ENCODE results near the gene CLPX.
"Not testable (repeated sequence)": the region's sequence is repeated elsewhere in the genome, so short reads cannot be mapped to it uniquely, and the experiment has no call there.

Gene CLPX

DNA sequence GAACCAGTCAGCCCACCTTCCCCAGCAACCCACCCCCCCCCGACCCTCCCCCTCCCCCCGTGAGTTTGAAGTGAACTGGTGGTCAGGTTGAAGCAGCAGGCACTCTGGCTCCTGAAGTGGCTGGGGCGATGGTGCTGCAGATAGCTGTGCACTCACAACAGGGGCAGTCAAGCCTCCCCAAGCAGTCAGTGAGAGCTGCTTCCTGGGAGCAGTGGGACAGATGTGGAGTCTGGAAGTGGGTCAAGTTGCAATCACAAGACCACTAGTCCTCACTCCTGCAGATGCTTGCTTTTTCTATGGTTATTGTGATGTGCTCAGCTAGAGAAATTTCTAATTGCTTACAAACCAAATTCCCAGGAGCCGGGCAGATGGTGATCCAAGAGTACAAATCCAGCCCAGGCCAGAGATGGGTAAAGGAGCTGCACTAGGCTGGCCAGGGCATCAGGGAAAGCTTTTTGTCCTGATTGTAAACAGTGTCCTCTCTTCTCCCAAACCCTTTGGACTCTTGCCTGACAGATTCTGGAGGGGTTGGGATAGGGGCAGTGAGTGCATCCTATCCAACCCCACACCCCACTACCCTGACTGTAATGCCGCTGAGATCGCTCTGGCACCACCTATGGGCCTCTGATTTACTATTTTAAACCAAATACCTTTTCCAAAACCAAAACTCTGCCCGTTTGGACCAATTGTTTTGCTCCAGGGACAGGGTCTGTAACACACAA lies 9.8 kb upstream of the CLPX start:
- Mint-ChIP-seq H3K9me3 (no peaks in the 10 kb centered on the region), H3K4me3 (no peak overlapping the region), H3K36me3 (ENCODE audit: low read depth) (no peaks in the 10 kb centered on the region), H3K27ac (no peak overlapping the region), H3K27me3 (no peaks in the 10 kb centered on the region), H3K4me1 (ENCODE audit: low read depth) (peaks cover 3% of the 10 kb centered on the region)
- no peak for DNase-seq

DNA sequence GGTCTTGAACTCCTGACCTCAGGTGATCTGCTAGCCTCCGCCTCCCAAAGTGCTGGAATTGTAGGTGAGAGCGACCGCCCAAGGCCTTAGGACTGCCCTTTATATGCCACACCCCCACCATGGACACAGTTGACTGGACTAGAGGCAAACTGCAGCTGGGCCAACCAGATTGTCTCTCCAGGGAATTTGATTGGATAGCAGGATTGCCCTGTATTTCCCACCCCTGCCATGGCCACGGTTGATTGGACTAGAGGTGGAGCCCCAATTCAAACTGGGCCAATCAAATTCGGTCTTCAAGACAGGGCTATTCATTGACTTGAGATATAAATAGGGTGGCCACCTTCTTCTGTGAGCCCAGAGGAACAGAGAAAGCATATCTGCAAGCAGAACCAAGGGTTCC lies 6.9 kb upstream of the CLPX start:
- H3K27ac Mint-ChIP-seq = no peak overlapping the region
- peaks cover 3% of the 10 kb centered on the region for H3K4me1 Mint-ChIP-seq (ENCODE audit: low read depth)
- DNase-seq = no peak

DNA sequence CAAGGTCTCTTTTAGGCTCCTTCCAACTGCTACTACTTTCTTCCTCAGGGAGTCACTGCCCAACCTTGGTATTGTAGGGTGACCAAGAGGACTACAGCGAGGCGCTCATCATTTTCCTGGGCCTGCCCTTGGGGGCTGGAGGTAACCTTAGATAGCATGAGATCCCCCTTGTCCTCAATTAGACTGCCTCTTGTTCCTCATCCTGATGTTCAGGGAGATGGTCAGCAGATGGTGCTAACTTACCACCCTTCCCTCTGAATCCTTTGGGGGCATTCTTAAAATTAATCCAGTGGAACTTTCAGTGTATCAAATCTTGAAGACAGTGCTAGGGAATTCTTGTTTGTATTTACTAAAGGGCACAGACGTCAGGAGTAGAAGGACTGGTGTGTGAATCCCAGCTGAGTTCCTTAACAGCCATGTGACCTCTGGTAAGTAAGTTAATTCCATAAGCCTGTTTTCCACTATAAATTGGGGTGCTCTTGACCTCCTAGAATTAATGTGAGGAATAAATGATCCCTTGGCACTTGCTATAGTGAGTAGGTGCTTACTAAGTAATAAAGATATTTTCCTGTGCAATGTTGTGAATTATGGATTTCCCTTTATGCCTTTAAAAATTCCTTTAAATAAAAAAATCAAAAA lies 4.1 kb upstream of the CLPX start:
- no peaks in the 10 kb centered on the region for H3K9me3 Mint-ChIP-seq
- H3K27me3 Mint-ChIP-seq = no peaks in the 10 kb centered on the region
- DNase-seq = no peak
- H3K27ac Mint-ChIP-seq = no peak overlapping the region
- H3K4me1 Mint-ChIP-seq (ENCODE audit: low read depth) = peaks cover 11% of the 10 kb centered on the region
- peaks cover 4% of the 10 kb centered on the region for H3K36me3 Mint-ChIP-seq (ENCODE audit: low read depth)
- H3K4me3 Mint-ChIP-seq = no peak overlapping the region

More for the DNA sequence above, 6.9 kb upstream of the CLPX start:
- Mint-ChIP-seq H3K27me3 (no peaks in the 10 kb centered on the region), H3K4me3 (no peak overlapping the region), H3K9me3 (no peaks in the 10 kb centered on the region), H3K36me3 (ENCODE audit: low read depth) (no peaks in the 10 kb centered on the region)

DNA sequence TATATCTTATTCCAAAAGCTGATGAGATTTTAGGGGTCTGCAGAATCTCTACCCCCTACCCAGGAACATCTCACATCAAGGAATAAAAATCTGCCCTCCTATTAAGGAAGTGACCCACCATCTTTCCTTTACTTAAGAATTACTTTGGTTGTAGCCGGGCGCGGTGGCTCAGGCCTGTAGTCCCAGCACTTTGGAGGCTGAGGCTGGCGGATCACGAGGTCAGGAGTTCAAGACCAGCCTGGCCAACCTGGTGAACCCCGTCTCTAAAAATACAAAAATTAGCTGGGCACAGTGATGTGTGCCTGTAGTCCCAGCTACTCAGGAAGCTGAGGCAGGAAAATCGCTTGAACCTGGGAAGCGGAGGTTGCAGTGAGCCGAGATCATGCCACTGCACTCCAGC lies 3.3 kb upstream of the CLPX start:
- H3K4me3 Mint-ChIP-seq, H3K27me3 Mint-ChIP-seq: not testable (repeated sequence)
- peaks cover 14% of the 10 kb centered on the region for H3K4me1 Mint-ChIP-seq (ENCODE audit: low read depth)

DNA sequence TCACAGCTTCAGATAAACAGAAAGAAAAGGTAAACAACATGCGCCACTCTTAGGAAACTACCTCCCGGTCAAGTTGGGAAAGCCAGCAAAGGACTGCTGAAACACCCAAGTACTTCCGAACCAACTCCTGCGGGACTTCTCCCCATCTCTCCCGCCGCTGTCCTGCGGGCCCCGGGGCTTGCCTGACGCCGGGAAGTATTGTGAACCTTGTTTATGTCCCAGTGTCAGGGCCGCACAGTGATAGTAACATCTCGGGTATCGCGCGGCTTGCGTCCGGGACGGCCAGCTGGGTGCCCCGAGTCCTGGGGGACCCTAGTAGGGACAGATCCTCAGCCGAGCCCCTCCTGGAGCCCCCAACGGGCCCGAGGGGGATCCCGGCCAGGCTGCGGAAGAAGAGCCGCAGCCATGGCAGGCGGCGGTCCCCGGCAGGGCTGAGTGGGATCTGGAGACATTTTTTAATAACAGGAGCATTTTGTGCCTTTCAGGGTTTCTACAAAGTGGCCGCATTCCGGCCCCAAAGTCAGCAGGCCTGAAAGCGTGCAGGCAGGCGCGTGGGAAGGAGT lies 756 bp downstream of the CLPX start:
- no peaks in the 10 kb centered on the region for H3K27me3 Mint-ChIP-seq
- peak; percentile 64 for DNase-seq
- H3K9me3 Mint-ChIP-seq = no peaks in the 10 kb centered on the region
- peak overlapping the region; percentile 97 for H3K4me3 Mint-ChIP-seq
- peaks cover 38% of the 10 kb centered on the region for H3K36me3 Mint-ChIP-seq (ENCODE audit: low read depth)
- peak overlapping the region; percentile 95 for H3K27ac Mint-ChIP-seq
- peaks cover 33% of the 10 kb centered on the region for H3K4me1 Mint-ChIP-seq (ENCODE audit: low read depth)

More for the DNA sequence above, 3.3 kb upstream of the CLPX start:
- H3K36me3 Mint-ChIP-seq (ENCODE audit: low read depth) = peaks cover 11% of the 10 kb centered on the region
- DNase-seq, H3K9me3 Mint-ChIP-seq, H3K27ac Mint-ChIP-seq: not testable (repeated sequence)

DNA sequence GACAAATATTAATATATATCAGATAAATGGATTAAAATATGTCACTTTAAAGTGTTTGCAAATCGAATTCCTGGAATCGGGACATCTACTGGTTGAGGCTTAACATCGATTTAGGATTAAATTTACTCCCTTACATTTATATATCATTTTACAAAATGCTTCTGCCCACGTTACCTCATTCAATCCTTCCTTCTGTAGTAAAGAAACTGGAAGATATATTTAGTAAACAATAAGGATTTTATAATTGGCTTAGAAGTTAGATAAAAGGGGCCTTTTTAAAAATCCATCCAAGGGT lies 1.3 kb downstream of the CLPX start:
- no peak for DNase-seq
- Mint-ChIP-seq H3K36me3 (ENCODE audit: low read depth) (peaks cover 43% of the 10 kb centered on the region), H3K4me1 (ENCODE audit: low read depth) (peaks cover 33% of the 10 kb centered on the region), H3K9me3 (no peaks in the 10 kb centered on the region), H3K27me3 (no peaks in the 10 kb centered on the region), H3K4me3 (peak overlapping the region; percentile 97), H3K27ac (peak overlapping the region; percentile 95)

DNA sequence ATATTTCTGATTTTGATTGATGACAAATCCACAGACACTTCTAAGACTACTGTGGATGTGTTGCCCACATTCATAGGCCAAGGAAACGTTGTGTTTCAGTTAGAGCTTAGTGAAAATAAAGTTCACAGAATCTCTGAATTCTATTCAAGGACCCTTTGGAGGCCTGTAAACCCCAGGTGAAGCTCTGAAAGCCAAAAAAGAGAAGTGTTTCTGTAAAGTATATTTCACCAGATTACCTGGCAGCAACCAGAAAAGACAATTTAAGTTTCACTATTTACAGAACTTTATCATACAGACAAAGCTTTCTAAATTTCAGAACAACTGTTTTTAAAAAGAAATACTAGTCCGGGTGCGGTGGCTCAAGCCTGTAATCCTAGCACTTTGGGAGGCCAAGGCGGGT lies 2.6 kb downstream of the CLPX start:
- H3K36me3 Mint-ChIP-seq (ENCODE audit: low read depth) = peaks cover 51% of the 10 kb centered on the region
- H3K4me3 Mint-ChIP-seq = peak overlapping the region; percentile 97
- peaks cover 33% of the 10 kb centered on the region for H3K4me1 Mint-ChIP-seq (ENCODE audit: low read depth)
- peak overlapping the region; percentile 95 for H3K27ac Mint-ChIP-seq
- no peaks in the 10 kb centered on the region for H3K27me3 Mint-ChIP-seq
- no peak for DNase-seq
- H3K9me3 Mint-ChIP-seq = no peaks in the 10 kb centered on the region

DNA sequence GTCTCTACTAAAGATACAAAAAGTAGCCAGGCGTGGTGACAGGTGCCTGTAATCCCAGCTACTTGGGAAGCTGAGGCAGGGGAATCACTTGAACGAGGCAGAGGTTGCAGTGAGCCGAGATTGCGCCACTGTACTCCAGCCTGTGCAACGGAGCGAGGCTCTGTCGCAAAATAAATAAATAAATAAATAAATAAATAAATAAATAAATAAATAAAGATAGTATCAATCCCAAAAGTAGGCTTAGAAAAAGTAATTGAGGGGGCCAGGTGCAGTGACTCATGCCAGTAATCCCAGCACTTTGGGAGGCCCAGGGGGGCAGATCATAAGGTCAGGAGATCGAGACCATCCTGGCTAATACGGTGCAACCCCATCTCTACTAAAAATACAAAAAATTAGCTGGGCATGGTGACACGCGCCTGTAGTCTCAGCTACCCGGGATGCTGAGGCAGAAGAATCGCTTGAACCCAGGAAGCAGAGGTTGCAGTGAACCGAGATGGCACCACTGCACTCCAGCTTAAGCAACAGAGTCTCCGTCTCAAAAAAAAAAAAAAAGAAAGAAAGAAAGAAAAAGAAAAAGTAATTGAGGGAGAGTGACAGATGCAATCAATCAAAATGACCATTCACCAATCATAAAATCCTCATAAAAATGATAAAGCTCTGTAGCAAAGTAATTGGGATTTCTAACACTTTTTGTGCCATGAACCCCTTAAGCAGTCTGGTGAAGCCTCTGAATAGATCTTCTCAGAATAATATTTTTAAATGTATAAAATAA lies 3.4 kb downstream of the CLPX start:
- H3K9me3 Mint-ChIP-seq = not testable (repeated sequence)
- H3K4me3 Mint-ChIP-seq = peak overlapping the region; percentile 10

DNA sequence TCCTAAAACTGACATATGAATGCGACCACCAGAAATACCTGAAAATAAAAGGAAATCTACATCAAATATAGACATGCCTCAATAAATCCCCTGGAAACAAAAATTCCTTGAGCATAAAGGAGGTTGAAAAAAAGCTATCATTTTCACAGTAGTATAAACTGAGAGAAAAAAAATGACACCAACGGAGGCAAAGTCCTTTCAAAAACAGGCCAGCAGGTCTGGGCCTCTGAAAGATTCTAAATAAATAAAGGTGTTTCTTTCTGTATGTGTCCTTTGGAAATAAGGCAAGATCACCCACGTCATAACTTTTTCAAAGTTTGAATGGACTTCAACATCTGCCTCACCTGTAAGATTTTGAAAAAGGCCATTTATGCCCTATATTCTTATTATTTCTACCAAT lies 5.0 kb downstream of the CLPX start:
- DNase-seq = no peak
- no peaks in the 10 kb centered on the region for H3K9me3 Mint-ChIP-seq
- no peaks in the 10 kb centered on the region for H3K27me3 Mint-ChIP-seq
- peaks cover 73% of the 10 kb centered on the region for H3K36me3 Mint-ChIP-seq (ENCODE audit: low read depth)
- H3K4me3 Mint-ChIP-seq = no peak overlapping the region
- H3K27ac Mint-ChIP-seq = no peak overlapping the region
- peaks cover 26% of the 10 kb centered on the region for H3K4me1 Mint-ChIP-seq (ENCODE audit: low read depth)

More for the DNA sequence above, 3.4 kb downstream of the CLPX start:
- not testable (repeated sequence) for DNase-seq, H3K27ac Mint-ChIP-seq, H3K27me3 Mint-ChIP-seq
- peaks cover 33% of the 10 kb centered on the region for H3K4me1 Mint-ChIP-seq (ENCODE audit: low read depth)
- H3K36me3 Mint-ChIP-seq (ENCODE audit: low read depth) = peaks cover 59% of the 10 kb centered on the region

DNA sequence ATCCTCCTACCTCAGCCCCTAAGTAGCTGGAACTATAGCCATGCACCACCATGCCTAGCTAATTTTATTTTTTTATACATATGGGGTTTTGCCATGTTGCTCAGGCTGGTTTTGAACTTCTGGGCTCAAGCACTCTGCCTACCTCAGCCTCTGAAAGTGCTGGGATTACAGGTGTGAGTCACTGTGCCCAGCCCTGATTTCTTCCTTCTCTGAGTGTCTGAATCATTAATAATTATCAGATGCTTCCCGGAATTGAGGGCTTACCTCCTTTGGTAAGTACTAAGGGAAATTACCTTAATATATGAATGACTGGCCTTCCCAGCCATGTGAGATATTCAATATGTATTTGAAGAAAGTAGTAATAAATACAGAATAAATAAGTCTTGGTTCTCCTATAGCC lies 7.2 kb downstream of the CLPX start:
- Mint-ChIP-seq H3K27ac (no peak overlapping the region), H3K36me3 (ENCODE audit: low read depth) (peaks cover 75% of the 10 kb centered on the region), H3K4me1 (ENCODE audit: low read depth) (peaks cover 21% of the 10 kb centered on the region), H3K9me3 (no peaks in the 10 kb centered on the region), H3K27me3 (no peaks in the 10 kb centered on the region), H3K4me3 (no peak overlapping the region)
- no peak for DNase-seq

DNA sequence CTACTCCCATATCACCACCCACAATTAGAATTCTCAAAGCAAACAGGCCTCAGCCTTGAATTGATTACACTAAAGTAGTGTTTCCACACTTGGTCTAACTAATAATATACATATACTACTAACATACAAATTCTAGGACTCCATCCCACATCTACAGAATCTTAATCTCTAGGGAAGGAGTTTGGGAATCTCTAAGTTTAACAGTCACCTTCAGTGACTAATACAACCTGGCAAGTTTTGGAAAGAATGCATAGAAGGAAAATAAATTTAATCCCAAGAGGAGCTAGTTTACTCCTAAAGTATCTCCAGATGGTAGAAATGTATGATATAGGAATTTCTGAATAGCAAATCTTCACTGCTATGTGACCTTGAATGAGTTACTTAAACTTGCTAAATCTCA lies 9.1 kb downstream of the CLPX start:
- no peak for DNase-seq
- Mint-ChIP-seq H3K4me1 (ENCODE audit: low read depth) (peaks cover 10% of the 10 kb centered on the region), H3K4me3 (no peak overlapping the region), H3K9me3 (no peaks in the 10 kb centered on the region), H3K27ac (peak overlapping the region; percentile 13), H3K36me3 (ENCODE audit: low read depth) (peaks cover 83% of the 10 kb centered on the region), H3K27me3 (no peaks in the 10 kb centered on the region)

DNA sequence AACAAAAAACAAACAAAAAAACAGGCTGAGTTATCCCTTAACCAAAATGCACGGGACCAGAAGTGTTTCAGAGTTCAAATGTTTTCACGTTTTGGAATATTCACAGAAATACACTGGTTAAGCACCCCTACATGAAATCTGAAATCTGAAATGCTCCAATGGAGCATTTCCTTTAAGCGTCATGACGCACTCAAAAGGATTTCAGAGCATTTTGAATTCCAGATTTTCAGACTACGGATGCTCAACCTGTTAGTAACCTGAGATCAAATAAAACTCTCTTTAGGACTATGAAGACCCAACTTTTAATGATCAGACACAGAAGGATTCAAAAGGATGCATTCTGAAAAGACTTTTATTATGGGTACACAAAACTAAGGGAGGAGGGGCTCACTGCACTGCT lies 9.6 kb downstream of the CLPX start:
- no peak overlapping the region for H3K4me3 Mint-ChIP-seq
- peaks cover 9% of the 10 kb centered on the region for H3K4me1 Mint-ChIP-seq (ENCODE audit: low read depth)
- no peaks in the 10 kb centered on the region for H3K9me3 Mint-ChIP-seq
- H3K27ac Mint-ChIP-seq = no peak overlapping the region
- DNase-seq = no peak
- peaks cover 82% of the 10 kb centered on the region for H3K36me3 Mint-ChIP-seq (ENCODE audit: low read depth)
- no peaks in the 10 kb centered on the region for H3K27me3 Mint-ChIP-seq

DNA sequence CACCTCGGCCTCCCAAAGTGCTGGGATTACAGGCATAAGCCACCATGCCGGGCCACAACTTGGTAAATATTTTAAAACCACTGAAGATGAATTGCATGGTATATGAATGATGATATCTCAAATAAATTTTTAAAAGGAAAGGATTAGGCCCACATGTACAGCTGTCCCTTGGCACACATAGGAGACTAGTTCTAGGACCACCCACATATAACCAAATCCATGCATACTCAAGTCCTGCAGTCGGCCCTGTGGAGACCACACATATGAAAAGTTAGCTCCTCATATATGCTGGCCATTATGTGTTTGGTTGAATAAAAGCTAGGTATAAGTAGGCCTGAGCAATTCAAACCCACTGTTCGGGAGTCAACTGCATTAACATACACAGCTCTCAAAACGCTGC lies 10.6 kb downstream of the CLPX start:
- Mint-ChIP-seq H3K36me3 (ENCODE audit: low read depth) (peaks cover 81% of the 10 kb centered on the region), H3K9me3 (no peaks in the 10 kb centered on the region), H3K4me1 (ENCODE audit: low read depth) (peaks cover 3% of the 10 kb centered on the region), H3K27ac (no peak overlapping the region), H3K27me3 (no peaks in the 10 kb centered on the region), H3K4me3 (no peak overlapping the region)
- DNase-seq = no peak

DNA sequence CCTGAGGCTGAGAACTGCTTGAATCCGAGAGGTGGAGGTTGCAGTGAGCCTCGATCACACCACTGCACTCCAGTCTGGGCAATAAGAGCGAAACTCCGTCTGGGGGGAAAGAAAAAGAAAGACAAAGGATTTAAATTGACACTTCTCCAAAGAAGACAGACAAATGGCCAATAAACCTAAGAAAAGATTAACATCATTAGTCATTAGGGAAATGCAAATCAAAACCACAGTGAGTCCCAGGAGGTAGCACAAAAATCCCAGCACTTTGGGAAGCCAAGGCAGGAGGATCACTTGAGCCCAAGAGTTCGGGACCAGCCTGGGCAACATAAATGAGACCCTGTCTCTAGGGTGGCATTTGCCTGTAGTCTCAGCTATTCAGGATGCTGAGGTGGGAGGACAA lies 12.6 kb downstream of the CLPX start:
- Mint-ChIP-seq H3K36me3 (ENCODE audit: low read depth) (peaks cover 74% of the 10 kb centered on the region), H3K9me3 (no peaks in the 10 kb centered on the region), H3K27me3 (no peaks in the 10 kb centered on the region)

DNA sequence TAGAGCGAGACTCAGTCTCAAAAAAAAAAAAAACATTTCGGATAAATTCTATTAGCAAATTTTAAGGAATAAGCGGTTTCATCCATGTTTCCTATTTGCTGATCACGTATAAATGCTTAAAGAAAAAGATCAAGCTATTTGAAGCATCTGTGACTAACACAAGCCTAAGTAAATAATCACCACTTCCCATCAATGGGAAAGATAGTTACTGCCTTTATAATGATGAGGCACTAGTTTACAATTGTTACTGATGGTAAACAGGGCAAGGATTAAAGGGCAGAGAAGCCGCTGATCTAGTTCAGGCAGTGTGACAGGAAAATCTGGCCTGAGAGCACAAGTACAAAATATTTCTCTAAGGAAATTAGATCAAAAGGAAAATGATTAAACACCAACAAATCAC lies 13.7 kb downstream of the CLPX start:
- DNase-seq = no peak
- no peaks in the 10 kb centered on the region for H3K27me3 Mint-ChIP-seq
- H3K4me3 Mint-ChIP-seq = no peak overlapping the region
- H3K9me3 Mint-ChIP-seq = no peaks in the 10 kb centered on the region
- H3K27ac Mint-ChIP-seq = peak overlapping the region; percentile 14
- peaks cover 5% of the 10 kb centered on the region for H3K4me1 Mint-ChIP-seq (ENCODE audit: low read depth)
- peaks cover 72% of the 10 kb centered on the region for H3K36me3 Mint-ChIP-seq (ENCODE audit: low read depth)

More for the DNA sequence above, 12.6 kb downstream of the CLPX start:
- DNase-seq = no peak
- H3K27ac Mint-ChIP-seq = no peak overlapping the region
- no peak overlapping the region for H3K4me3 Mint-ChIP-seq
- peaks cover 3% of the 10 kb centered on the region for H3K4me1 Mint-ChIP-seq (ENCODE audit: low read depth)
